HG03139 (cell line): ENCODE measurements around the gene LIN54.

Experiments used
- ATAC-seq: cut with Tn5 transposase; IDR thresholded peaks from one replicate; pipeline ENCODE4 v1.9.1; 2021; ENCODE audit not compliant: unreplicated experiment

LIN54 gene

GRCh38 chr4:82896755-82897154 lies 113.9 kb downstream of the LIN54 start:
- ATAC-seq = no peak

DNA sequence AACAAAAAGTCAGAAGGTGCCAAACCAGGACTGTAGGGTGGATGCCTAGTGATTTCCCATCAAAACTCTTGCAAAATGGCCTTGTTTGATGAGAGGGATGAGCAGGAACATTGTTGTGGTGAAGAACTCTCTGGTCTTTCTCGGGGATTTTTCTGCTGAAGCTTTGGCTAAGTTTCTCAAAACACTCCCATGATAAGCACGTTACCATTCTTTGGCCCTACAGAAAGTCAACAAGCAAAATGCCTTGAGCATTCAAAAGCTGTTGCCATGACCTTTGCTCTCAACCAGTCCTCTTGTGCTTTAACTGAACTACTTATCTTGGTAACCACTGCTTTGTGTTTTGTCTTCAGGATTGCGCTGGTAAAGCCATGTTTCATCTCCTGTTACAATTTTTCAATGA lies 116.7 kb downstream of the LIN54 start:
- ATAC-seq = no peak

DNA sequence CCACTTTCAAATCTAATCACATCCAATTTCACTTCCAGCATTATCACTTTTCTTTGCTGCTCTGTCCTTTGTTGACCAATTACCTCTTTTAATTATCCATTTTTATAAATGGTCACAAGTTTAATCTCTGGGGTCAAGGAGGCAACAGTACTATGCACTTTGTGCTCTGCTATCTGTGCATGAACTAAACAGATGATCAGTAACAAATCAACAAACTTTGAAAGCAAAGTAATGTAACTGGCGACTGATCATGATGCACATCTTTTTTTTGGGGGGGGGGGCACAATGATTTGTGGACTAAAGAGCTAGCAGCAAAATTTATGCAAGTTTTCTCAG lies 118.2 kb downstream of the LIN54 start:
- ATAC-seq = no peak

GRCh38 chr4:82891707-82892466 lies 118.7 kb downstream of the LIN54 start:
- no peak for ATAC-seq

GRCh38 chr4:82890901-82891706 lies 119.5 kb downstream of the LIN54 start, which contains the start of gene SEC31A:
Gene SEC31A, minus strand, starts transcription at chr4:82891153. Its CDS starts 9,217 bp downstream, at chr4:82881936.
- peak; percentile 90 for ATAC-seq

- ATAC-seq = no peak
These were observed 120.1 kb downstream of the LIN54 start for GRCh38 chr4:82890528-82890900.

- no peak for ATAC-seq
These were observed 121.3 kb downstream of the LIN54 start for GRCh38 chr4:82889287-82889686.

DNA sequence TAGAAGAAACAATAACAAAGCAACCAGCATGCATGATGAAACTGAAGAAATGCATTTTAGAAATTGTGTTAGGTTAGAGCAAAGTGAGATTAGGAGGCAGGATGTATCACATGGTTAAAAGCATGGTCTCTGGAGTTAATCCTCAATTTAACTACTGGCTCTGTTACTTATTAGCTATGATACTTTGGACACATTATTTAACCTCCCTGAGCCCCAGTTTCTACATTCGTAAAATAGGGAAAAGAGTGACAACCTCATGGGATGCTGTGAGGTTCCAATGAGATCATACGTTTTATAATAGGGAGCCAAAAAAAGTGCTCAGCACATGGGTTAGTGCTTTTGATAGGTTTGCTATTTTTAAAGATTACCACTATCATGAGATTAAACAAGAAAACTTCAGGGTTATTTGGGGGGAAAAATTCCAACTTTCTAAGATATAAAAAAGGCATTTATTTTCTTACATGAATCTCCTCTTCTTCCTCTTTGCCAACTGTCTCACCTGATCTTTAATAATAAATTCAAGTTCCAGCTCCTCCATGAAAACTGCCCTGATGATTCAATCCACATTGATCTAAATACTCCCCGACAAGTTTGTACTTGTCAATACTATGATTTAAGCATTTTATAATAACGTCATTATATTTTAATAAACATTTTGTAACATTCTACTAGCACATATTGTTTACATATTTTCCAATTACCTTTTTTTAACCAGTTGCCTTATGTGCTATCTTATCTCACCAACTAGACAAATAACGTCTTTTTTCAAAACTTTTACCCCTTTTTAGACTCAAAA lies 124.3 kb downstream of the LIN54 start:
- no peak for ATAC-seq

- no peak for ATAC-seq
These were observed 125.2 kb downstream of the LIN54 start for GRCh38 chr4:82885410-82885809.
